H1 (cell line): Measurements from ENCODE around the gene MAN2C1.

Source experiments
- POLR2AphosphoS5 ChIP-seq: IDR thresholded peaks from 2 replicates; pipeline ENCODE4 v1.6.1; 2011; ENCODE audit warnings: low read depth, low read length
- SP2 ChIP-seq: IDR thresholded peaks from 2 replicates; pipeline ENCODE4 v1.6.1; 2012; ENCODE audit warnings: mild to moderate bottlenecking, low read length, inconsistent platforms
- TBP ChIP-seq: IDR thresholded peaks from 2 replicates; pipeline ENCODE4 v1.6.1; 2011; ENCODE audit warnings: low read depth, low read length, improper control_type of control experiment

DNA sequence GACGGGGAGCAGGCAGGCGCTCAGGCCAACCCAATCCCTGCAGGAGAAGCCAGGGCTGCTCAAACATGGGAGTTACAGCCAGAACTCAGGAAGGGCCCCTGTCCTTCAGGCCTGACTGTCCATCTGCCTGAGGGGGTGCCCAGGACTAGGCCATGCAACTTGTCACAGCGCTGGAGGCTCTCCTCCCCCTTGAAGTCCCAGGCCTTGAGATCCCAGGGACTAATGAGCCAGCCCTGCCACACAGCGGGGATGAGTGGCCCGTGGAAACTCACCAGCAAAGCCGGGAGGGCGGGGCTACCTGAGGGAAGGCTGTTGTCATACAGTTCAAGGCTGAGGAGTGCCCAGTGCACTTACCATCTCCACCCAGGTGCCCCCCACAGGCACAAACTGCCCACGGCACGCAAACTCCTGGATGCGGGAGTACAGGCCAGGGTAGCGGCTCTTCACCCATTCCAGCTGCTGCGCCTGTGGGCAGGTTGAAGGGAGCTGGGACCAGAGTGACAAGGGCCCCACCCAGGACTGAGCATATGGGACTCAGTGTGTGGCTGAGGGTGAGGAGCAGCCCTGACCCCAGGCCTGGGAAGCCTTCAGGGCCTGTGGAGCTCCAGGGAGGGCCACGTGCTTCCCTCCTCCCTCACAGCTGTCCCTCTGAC is 6.3 kb downstream of the MAN2C1 start:
- TF ChIP-seq POLR2AphosphoS5 (no peak), SP2 (no peak), TBP (no peak)
